GM12878 (cell line): ENCODE measurements around the gene BBS4.
A peak's percentile ranks its signal among the peaks of the same experiment; 100 is the strongest.

Experiments used
- BCL11A ChIP-seq: IDR thresholded peaks from 2 replicates; pipeline ENCODE4 v1.6.1; 2011; ENCODE audit warnings: low read depth, low read length
- CHD2 ChIP-seq: IDR thresholded peaks from 2 replicates; pipeline ENCODE4 v1.6.1; 2011; ENCODE audit warnings: low read depth, low read length, improper control_type of control experiment, borderline replicate concordance
- DPF2 ChIP-seq: fragments of 450-650 bp; IDR thresholded peaks from 2 replicates; pipeline ENCODE4 v1.6.1; 2017; ENCODE audit warnings: mild to moderate bottlenecking
- EP300 ChIP-seq, 2 experiments: fragments of 150-350 bp in 1 of 2; IDR thresholded peaks; 2 replicates each; pipeline ENCODE4 v1.6.1; 2011 to 2012; ENCODE audit warnings: low read depth in 2 of 2, low read length in 2 of 2, borderline replicate concordance in 1 of 2, improper control_type of control experiment in 1 of 2, inconsistent platforms in 1 of 2; ENCODE audit not compliant: control insufficient read depth in 1 of 2
- MYB ChIP-seq: fragments of 150-350 bp; IDR thresholded peaks from 2 replicates; pipeline ENCODE4 v1.6.1; 2014; ENCODE audit warnings: mild to moderate bottlenecking, low read depth, low read length, borderline replicate concordance
- POLR2A ChIP-seq: IDR thresholded peaks from 2 replicates; pipeline ENCODE4 v1.6.1; 2011; ENCODE audit warnings: low read depth, mild to moderate bottlenecking, low read length
- POLR2AphosphoS5 ChIP-seq: IDR thresholded peaks from 2 replicates; pipeline ENCODE4 v1.6.1; 2011; ENCODE audit warnings: mild to moderate bottlenecking, low read length, inconsistent platforms
- POU2F2 ChIP-seq: IDR thresholded peaks from 3 replicates; pipeline ENCODE4 v1.6.1; 2011; ENCODE audit warnings: low read depth, mild to moderate bottlenecking, low read length, borderline replicate concordance
- TF ChIP-seq, protein P1 (sequence below): IDR thresholded peaks from 2 replicates; pipeline ENCODE4 v1.6.1; 2012; ENCODE audit warnings: improper control_type of control experiment, low read depth, low read length; ENCODE audit not compliant: insufficient replicate concordance

DNA sequence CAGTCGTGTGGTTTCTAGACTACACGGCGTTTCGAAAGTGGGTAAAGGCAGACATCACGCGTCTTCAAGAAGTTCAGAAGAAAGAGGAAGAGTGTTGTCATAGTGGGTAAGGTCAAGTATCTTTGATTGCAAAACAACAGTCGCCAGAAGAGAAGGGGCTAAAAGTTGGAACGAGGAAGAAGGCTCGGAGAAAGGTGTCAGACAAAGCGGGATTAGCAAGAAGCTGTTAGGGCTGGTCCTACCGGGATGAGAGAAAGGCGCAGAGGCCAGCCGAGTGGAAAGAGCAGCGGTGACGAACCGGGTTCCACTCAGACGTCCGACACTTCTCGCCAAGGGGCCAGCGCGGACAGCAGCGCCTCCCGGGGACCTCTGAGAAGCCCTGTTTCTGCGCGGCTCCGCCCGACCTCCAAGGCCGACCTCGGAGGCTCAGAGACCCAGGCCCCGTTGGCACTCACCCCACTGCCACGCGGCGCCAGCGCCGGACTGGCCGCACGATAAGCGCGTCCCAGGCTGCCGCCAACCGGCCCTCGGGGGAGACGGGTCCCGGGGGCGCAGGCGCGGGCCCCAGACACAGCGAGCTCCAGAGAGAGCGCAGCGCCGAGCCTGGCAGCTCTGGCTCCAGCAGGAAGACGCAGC lies 97.1 kb downstream of the BBS4 start:
- no peak for TF ChIP-seq BCL11A
- peak; percentile 15; the same call in 1 of the 2 replicates for TF ChIP-seq POLR2AphosphoS5
- no peak for TF ChIP-seq CHD2
- TF ChIP-seq MYB: no peak
- TF ChIP-seq POLR2A: no peak
- TF ChIP-seq POU2F2: peak; percentile 54; the same call in 1 of the 3 replicates
- no peak for TF ChIP-seq EP300 (IDR thresholded peaks at IDR 0.05; ENCODE audit: borderline replicate concordance in 1 of 2, control insufficient read depth in 1 of 2, low read depth in 2 of 2, low read length in 2 of 2)
- TF ChIP-seq, protein P1, sequence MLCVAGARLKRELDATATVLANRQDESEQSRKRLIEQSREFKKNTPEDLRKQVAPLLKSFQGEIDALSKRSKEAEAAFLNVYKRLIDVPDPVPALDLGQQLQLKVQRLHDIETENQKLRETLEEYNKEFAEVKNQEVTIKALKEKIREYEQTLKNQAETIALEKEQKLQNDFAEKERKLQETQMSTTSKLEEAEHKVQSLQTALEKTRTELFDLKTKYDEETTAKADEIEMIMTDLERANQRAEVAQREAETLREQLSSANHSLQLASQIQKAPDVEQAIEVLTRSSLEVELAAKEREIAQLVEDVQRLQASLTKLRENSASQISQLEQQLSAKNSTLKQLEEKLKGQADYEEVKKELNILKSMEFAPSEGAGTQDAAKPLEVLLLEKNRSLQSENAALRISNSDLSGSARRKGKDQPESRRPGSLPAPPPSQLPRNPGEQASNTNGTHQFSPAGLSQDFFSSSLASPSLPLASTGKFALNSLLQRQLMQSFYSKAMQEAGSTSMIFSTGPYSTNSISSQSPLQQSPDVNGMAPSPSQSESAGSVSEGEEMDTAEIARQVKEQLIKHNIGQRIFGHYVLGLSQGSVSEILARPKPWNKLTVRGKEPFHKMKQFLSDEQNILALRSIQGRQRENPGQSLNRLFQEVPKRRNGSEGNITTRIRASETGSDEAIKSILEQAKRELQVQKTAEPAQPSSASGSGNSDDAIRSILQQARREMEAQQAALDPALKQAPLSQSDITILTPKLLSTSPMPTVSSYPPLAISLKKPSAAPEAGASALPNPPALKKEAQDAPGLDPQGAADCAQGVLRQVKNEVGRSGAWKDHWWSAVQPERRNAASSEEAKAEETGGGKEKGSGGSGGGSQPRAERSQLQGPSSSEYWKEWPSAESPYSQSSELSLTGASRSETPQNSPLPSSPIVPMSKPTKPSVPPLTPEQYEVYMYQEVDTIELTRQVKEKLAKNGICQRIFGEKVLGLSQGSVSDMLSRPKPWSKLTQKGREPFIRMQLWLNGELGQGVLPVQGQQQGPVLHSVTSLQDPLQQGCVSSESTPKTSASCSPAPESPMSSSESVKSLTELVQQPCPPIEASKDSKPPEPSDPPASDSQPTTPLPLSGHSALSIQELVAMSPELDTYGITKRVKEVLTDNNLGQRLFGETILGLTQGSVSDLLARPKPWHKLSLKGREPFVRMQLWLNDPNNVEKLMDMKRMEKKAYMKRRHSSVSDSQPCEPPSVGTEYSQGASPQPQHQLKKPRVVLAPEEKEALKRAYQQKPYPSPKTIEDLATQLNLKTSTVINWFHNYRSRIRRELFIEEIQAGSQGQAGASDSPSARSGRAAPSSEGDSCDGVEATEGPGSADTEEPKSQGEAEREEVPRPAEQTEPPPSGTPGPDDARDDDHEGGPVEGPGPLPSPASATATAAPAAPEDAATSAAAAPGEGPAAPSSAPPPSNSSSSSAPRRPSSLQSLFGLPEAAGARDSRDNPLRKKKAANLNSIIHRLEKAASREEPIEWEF: no peak
- no peak; the same call in 1 of the 2 replicates for TF ChIP-seq DPF2
